ENCODE data around the gene SLC24A3.
A peak's percentile ranks its signal among the peaks of the same experiment; 100 is the strongest.

Gene SLC24A3

DNA sequence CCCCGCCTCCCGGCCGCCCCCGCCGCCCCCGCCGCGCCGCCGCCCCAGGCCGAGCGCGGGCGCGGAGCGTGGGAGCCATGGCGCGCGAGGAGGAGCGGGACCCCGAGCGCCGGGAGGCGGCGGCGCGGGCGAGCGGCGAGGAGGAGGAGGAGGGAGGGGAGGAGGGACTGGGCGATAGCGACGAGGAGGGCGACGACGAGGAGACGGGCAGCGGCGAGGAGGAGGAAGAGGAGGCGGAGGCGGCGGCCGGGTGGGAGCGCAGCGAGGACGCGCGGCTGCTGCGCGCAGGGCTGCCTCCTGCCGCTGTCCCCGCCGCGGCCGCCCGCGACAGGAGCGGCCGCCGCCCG, at the start of gene SLC24A3:
Gene SLC24A3 (plus strand): TSS at position 174 of the 347 bp plus-strand sequence.
- no peak for DNase-seq (ENCODE audit: low spot score)

DNA sequence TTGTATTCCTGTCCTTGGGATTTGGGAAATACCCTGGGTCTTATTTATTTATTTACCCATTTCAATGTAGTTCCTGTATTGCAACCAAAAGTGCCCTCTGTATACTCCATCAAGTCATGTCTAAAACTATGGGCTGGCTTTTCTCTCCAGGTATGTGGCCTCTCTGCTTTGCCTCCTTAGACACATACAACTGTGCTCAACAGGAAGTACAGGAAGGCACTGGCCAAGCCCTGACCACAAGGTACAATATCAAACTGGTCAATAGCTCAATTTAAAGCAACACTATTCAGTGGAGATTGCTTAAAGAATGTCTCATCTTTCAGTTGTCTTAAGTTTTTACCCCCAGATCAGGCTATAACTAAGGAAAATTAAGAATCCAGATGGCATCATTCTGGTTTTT, 42.3 kb upstream of the SLC24A3 start:
- DNase-seq (ENCODE audit: low spot score), result no peak

- DNase-seq (ENCODE audit: low spot score), result no peak
Measured at GRCh38 chr20:19172637-19173036, 39.8 kb upstream of the SLC24A3 start.

DNA sequence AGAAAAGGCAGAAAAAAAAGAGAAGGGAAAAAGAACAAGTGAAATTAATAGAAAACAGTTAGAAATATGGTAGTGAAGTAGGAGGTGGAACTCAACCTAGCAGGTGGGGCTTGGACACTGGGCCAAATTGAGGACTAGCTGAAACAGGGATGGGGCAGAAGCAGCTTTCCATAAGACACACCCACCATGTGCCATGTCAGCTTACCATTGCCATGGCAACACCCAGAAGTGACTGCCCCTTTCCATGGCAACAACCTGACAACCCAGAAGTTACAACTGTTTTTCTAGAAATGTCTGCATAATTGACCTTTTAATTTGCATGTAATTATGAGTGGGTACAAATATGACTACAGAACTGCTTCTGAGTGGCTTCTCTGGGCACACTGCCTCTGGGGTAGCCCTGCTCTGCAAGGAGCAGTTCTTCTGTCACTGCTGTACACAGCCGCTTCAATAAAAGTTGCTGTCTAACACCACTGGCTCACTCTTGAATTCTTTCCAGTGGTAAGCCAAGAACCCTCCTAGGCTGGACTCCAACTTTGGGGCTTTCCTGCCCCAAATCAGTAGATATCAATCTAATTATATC, 35.9 kb upstream of the SLC24A3 start:
- no peak for DNase-seq (ENCODE audit: low spot score)

GRCh38 chr20:19181552-19181951, 30.9 kb upstream of the SLC24A3 start:
- DNase-seq (ENCODE audit: low spot score), result no peak

GRCh38 chr20:19185083-19185482, 27.4 kb upstream of the SLC24A3 start:
- DNase-seq (ENCODE audit: low spot score), result no peak

DNA sequence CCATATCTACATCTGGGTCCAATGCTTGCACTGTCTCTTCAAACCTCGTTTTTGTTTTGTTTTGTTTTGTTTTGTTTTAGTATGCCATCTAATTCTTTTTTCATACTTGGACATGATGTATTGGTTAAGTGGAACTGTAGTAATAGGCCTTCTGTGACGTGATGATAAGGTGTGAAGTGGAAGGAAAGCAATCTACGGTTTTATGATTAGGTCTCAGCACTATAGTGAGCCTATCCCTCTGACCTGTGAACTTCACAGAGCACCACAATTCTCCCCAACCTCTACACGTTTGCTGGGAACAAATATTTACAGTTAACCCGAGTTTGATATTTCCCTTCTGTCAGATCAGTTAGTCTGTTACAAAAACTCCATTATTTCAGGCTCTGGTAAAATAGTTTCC, 19.1 kb upstream of the SLC24A3 start:
- DNase-seq (ENCODE audit: low spot score), result no peak

DNA sequence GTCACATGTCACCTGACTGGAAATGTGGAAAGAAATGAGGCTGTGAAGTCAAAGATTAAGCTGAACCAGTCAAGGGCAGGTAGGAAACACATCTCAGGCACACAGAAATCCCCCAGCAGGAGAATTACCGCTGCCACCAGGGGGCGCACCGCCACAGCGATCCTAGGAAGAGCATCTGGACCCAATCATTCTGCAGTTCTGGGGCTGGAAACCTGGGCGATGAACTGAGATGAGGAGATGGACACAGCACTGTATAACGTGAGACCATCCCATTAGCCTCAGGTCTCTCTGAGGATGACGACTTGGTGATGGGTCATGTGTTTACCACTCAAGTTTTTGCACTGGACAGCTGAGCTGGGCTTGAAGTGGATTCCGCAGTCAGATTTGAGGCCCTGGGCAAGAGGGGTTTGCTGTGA, 6.5 kb upstream of the SLC24A3 start:
- DNase-seq (ENCODE audit: low spot score), result peak; percentile 75

GRCh38 chr20:19207541-19207940, 4.9 kb upstream of the SLC24A3 start:
- DNase-seq (ENCODE audit: low spot score), result no peak

DNA sequence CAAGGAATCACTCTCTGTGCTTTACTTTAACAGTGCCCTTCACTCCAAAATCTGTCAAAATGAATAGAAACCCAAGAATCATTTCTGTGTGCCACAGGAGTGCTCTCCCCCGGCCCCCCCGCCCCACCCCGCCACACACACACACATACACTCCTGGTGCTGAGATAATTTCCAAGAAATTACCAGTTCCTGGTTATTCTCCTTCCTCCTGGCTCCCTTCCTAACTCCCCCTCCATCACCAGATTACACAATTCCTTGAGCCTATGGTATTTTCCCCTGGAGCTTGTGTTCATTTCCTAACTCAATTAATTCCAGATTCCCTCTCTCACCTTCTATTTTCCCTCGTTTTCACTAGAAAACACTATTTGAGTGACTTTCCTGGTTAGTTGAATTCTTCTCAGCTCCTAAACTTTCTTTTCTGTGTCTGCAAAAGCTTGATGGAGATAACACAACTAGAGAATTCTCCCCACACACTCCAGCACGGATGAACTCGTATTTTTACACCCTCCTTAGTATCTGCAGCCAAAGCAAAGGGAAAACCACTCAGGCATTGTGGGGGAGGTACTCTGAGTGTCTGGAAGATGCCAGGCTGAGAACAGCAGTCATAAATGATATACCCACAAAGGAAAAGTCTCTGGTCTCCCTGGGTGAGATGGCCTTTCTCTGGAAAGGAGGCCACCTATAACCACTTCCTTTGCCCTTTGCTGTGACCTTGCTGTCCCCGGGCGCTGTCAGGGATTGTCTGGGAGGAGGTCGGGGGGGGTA, 1.9 kb upstream of the SLC24A3 start:
- DNase-seq (ENCODE audit: low spot score), result no peak

DNA sequence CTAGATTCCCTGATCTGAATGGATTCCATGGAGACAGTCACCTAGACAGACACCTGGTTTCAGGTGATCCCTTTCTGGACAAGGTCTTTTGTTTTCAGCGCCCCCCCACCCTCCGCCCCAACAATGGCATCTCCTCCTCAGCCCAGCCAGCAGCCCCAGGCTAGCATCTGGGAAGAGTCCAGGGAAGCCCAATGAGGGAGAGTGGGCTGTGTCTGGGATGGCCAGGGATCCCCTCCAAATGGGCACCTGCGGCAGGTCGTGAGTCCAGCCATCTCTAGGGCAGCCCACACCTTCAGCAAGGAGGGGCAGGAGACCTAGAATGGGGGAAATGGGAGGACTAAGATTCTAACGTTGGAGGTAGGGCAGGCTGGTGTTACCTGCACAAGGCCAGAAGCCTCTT, 1.2 kb upstream of the SLC24A3 start:
- DNase-seq (ENCODE audit: low spot score), result no peak

DNA sequence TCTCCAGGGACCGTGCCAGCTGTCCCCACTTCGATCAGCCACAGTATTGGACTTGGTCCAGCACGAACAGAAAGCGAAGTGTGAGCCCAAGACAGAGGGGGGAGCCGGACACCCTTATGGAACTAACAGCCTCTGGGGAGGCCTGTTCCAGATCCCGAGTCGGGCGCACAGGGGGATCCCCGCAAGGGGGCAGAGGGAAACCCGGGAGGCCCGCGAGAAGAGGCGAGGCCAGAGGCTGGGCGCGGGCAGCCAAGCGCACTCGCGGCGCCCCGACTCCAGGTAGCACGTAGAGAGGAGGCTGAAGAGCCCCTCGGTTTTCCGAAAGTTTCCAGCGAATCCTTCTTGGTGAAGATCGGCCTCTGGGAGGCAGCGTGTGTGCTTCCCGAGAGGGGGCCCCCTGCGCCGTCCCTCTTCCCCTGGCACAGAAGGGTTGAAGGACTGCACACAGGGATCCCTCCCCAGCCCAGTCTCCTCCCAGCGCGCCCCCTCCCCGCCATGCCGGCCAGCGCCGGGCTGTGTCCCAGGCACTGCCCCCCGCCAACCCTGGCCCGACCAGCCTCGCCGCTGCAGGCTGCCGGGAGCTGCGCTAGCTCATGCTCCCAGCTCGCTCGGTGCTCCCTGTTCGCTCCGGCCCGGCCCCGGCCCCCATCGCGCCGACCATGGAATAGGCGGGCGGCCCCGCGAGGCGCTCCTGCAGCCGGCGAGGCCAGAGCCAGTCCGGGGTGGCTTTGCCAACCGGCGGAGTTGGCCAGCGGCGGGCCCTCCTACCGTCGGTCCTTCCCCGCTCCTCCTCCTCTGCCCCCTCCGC, 577 bp upstream of the SLC24A3 start:
- peak; percentile 29 for DNase-seq (ENCODE audit: low spot score)

DNA sequence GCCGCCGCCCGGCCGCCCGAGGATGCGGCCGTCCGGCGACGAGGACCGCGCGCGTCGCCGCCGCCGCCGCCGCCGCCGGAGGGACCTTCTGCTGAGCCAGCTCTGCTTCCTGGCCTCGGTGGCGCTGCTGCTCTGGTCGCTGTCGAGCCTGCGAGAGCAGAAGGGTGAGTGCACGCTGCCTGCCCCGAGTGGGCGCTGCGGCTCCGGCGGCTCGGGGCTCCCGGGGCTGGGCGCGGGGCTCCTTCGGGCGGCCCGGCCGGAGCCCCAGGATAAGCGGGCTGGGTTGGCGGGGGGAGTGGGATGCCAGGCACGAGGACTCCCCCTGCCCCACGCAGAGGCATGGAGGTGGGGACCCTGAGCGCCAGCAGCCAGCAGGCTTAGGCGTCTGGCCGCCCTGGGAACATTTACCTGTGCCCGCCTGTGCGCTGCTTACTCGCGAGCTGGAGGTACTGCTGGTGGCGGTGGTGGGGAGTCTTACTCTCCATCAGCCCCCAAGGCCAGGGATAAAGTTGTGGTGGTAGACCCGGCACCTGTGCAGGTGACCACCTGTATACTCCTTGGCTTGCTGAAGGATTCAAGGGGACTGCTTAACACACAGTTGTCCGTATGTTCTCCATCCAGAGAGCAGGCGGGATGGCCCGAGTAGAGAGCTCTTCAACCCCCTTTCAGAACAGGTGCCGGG, 520 bp downstream of the SLC24A3 start:
- peak; percentile 64 for DNase-seq (ENCODE audit: low spot score)

DNA sequence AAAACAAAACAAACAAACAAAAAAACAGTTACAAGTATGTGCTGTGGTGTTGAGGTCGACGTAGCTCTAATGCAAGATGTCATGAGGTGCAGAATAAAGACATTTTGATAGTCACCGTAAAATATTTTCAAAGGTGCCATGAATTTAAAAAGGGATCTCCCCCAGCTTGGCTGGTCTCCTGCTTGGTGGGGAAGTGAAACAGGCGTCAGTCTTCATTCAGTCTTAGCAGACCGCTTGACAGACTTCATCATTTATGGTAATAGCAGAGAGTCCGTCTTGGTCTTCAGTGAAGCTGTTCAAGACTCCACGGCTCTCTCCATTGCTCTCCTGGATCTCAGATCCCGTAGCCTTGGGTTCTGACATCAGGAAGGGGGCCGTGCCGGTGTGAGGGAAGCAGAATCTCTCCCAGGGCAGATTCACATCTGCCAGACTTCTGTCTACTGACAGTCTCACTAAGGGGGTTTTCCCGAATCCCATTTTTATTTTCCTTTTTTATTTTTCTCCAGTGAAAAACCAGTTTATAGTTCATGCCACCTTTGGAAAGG, 1.6 kb downstream of the SLC24A3 start:
- DNase-seq (ENCODE audit: low spot score), result no peak

DNA sequence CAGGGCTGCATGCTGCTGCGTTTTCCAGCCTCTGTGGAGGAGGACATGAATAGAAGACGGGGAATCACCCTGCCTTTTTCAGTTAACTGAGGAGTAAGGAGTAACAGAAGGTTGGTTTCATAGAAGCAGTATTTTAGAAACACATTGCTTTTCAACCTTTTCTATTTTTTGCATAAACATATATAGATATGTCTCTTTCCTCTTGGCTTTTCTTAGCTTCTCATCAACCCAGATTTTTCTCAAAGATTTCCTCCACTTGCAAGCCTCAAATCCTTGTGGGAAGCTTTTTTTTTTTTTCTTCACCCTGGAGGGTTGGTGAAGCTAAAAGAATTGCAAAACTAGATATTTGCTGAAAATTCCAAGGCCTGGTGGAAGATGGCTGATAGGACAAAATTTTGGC, 6.0 kb downstream of the SLC24A3 start:
- no peak for DNase-seq (ENCODE audit: low spot score)

- DNase-seq (ENCODE audit: low spot score), result no peak
Measured at GRCh38 chr20:19222520-19223040, 10.1 kb downstream of the SLC24A3 start.

DNA sequence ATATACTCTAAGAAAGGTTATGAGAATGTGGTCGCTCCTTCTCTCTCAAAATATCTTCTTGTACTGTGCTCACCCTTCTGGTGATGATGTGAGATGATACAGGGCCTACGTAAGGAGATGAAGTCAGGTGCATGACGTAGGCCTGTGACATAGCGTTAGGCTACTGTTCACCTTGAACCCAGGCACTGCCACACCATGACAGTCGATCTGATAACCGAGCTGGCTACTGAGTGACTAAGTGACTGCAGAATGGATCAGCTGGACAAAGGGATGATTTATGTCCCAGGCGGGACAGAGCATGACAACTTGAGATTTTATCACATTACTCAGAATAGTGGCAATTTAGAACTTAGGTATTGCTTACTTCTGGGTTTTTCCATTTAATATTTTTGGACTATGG, 11.2 kb downstream of the SLC24A3 start:
- DNase-seq (ENCODE audit: low spot score), result no peak

GRCh38 chr20:19231359-19232035, 19.1 kb downstream of the SLC24A3 start:
- no peak for DNase-seq (ENCODE audit: low spot score)

GRCh38 chr20:19232997-19233794, 20.8 kb downstream of the SLC24A3 start:
- no peak for DNase-seq (ENCODE audit: low spot score)

- DNase-seq (ENCODE audit: low spot score), result no peak
Measured at GRCh38 chr20:19236371-19237055, 24.1 kb downstream of the SLC24A3 start.

Measured in AG20443 (cell line).